ENCODE measurements around the gene SLC22A23.

DNA sequence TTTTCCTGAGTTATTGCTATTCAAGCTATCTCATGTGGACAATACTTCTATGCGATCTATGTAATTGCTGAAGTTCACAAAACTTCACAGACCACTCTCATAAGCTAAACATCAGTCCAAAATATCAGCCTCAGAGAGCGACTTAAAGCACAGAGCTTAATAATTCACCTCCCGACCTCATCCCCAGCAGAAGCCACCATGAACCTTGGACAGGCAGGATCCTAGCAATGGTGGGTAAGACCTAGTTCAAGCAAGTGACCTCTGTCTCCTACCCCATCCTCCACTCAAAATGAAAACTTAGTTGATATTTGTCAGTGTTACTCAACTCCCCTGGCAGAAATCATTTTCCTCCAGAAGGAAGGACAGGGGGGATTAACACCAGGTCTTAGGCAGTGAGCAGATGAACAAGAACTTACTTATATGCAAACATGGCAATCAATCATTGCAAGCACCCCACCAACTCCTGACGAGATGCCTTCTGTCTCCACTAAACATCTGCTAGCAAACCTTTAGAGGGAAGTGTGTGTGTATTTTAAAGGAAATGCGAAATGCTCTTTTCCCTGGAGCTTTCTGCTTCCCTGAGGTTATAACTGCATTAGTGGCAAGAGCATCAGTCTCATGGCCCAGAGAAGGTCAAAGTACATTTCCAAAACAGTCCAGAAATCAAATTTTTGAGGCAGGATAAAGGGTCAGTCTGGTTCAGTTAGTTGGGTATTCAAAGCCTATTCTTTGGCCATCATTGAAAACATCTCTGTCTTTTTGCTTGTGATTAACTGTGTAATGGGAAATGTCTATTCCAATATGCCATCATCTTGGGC is 90.0 kb downstream of the SLC22A23 start:
- TF ChIP-seq, protein P1, sequence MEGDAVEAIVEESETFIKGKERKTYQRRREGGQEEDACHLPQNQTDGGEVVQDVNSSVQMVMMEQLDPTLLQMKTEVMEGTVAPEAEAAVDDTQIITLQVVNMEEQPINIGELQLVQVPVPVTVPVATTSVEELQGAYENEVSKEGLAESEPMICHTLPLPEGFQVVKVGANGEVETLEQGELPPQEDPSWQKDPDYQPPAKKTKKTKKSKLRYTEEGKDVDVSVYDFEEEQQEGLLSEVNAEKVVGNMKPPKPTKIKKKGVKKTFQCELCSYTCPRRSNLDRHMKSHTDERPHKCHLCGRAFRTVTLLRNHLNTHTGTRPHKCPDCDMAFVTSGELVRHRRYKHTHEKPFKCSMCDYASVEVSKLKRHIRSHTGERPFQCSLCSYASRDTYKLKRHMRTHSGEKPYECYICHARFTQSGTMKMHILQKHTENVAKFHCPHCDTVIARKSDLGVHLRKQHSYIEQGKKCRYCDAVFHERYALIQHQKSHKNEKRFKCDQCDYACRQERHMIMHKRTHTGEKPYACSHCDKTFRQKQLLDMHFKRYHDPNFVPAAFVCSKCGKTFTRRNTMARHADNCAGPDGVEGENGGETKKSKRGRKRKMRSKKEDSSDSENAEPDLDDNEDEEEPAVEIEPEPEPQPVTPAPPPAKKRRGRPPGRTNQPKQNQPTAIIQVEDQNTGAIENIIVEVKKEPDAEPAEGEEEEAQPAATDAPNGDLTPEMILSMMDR (IDR thresholded peaks at IDR 0.05; ENCODE audit: insufficient read depth, low read depth, low read length): no peak
- TF ChIP-seq EZH2 (IDR thresholded peaks at IDR 0.05; ENCODE audit: insufficient read depth, low read length): no peak
